ENCODE measurements around the gene PAQR6. TPM values are rescaled to one million over a fixed set of nuclear protein-coding genes. Genes with fewer than 3 reads are reported as not detected.

Gene PAQR6
- total RNA-seq, 1 experiment from 2014 or later, result 15.8 TPM

DNA sequence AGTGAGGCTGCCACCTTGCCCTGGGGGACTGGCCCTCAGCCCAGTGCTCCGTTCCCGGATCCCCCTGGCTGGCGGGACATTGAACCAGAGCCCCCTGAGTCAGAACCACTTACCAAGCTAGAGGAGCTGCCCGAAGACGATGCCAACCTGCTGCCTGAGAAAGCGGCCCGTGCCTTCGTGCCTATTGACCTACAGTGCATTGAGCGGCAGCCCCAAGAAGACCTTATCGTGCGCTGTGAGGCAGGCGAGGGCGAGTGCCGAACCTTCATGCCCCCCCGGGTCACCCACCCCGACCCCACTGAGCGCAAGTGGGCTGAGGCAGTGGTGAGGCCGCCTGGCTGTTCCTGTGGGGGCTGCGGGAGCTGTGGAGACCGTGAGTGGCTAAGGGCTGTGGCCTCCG is 37.6 kb upstream of the PAQR6 start:
- H2BK12ac ChIP-seq (ENCODE audit: insufficient read length, low read depth, low read length), result no peak overlapping the region
- H3K79me1 ChIP-seq (ENCODE audit: insufficient read depth, low read depth, low read length, poor library complexity, severe bottlenecking), result no peaks in the 10 kb centered on the region
- H3K4me1 ChIP-seq (ENCODE audit: insufficient read depth, low read length), result no peaks in the 10 kb centered on the region
- no peak overlapping the region for H2BK5ac ChIP-seq (ENCODE audit: insufficient read length, low read length)
- H3K27ac ChIP-seq (ENCODE audit: insufficient read length, low read depth, low read length), result no peak overlapping the region
- H3K23ac ChIP-seq (ENCODE audit: insufficient read length, low read depth, low read length), result no peak overlapping the region
- TF ChIP-seq, protein P1, sequence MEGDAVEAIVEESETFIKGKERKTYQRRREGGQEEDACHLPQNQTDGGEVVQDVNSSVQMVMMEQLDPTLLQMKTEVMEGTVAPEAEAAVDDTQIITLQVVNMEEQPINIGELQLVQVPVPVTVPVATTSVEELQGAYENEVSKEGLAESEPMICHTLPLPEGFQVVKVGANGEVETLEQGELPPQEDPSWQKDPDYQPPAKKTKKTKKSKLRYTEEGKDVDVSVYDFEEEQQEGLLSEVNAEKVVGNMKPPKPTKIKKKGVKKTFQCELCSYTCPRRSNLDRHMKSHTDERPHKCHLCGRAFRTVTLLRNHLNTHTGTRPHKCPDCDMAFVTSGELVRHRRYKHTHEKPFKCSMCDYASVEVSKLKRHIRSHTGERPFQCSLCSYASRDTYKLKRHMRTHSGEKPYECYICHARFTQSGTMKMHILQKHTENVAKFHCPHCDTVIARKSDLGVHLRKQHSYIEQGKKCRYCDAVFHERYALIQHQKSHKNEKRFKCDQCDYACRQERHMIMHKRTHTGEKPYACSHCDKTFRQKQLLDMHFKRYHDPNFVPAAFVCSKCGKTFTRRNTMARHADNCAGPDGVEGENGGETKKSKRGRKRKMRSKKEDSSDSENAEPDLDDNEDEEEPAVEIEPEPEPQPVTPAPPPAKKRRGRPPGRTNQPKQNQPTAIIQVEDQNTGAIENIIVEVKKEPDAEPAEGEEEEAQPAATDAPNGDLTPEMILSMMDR (conservative IDR thresholded peaks at IDR 0.05), result no peak
- H3K23me2 ChIP-seq (ENCODE audit: insufficient read length, low read depth, low read length, poor library complexity, severe bottlenecking), result peaks cover 12% of the 10 kb centered on the region
- H3K27ac Mint-ChIP-seq, result no peak overlapping the region
- WGBS (ENCODE audit: extremely low coverage, insufficient read length, low lambda C conversion rate), result no CpG with 5 or more reads among the region's 21 CpGs
- H3K4me1 Mint-ChIP-seq, result peaks cover 24 to 29% of the 10 kb centered on the region in 2 experiments
- H3K27me3 ChIP-seq (ENCODE audit: insufficient read depth, low read length), result no peaks in the 10 kb centered on the region; the same call in 1 of the 2 replicates
- no peak for DNase-seq
- H2AK5ac ChIP-seq (ENCODE audit: insufficient read length, low read length), result no peak overlapping the region
- 0 out of 7 replicates have a peak, but pooled peaks cover 0 to 5% (median 0%) of the 10 kb centered on the region in 3 experiments for H3K36me3 Mint-ChIP-seq (ENCODE audit: insufficient read depth in 1 of 3, low read depth in 3 of 3)
- H3K27me3 Mint-ChIP-seq (ENCODE audit: low read depth), result no peaks in the 10 kb centered on the region; the same call in 1 of the 2 replicates
- no peak overlapping the region for H4K91ac ChIP-seq (ENCODE audit: insufficient read length, low read depth, low read length)
- H3K4me3 Mint-ChIP-seq, result no peak overlapping the region
- H3T11ph ChIP-seq (ENCODE audit: low read length), result no peak overlapping the region
- no peak overlapping the region for H3K14ac ChIP-seq (ENCODE audit: insufficient read depth, low read length)
- H2AFZ ChIP-seq (ENCODE audit: low read length), result no peak overlapping the region
- H3K9me3 ChIP-seq (ENCODE audit: control insufficient read depth, low read depth, low read length), result no peaks in the 10 kb centered on the region
- no peak overlapping the region for H4K5ac ChIP-seq (ENCODE audit: insufficient read length, low read depth, low read length)
- no peak overlapping the region for H3K18ac ChIP-seq (ENCODE audit: insufficient read length, low read depth, low read length)
- H3K4me2 ChIP-seq (ENCODE audit: insufficient read depth, insufficient read length, low read length), result no peak overlapping the region
- H4K20me1 ChIP-seq (ENCODE audit: control insufficient read depth, insufficient read depth, insufficient read length), result no peaks in the 10 kb centered on the region
- H3K4ac ChIP-seq (ENCODE audit: low read depth, low read length), result no peak overlapping the region
- no peak overlapping the region for H3K9ac ChIP-seq (ENCODE audit: extremely low read depth, insufficient read length, low read length)
- H2BK15ac ChIP-seq (ENCODE audit: low read depth, low read length), result no peak overlapping the region
- no peaks in the 10 kb centered on the region for H3K9me3 Mint-ChIP-seq
- H4K8ac ChIP-seq (replicated peaks; ENCODE audit: insufficient read length, low read depth, low read length), result no peak overlapping the region
- H2BK20ac ChIP-seq (ENCODE audit: low read depth, low read length, poor library complexity, severe bottlenecking), result no peak overlapping the region
- no peak overlapping the region for H3K56ac ChIP-seq (ENCODE audit: insufficient read length, low read depth, low read length)
- no peak overlapping the region for H2BK120ac ChIP-seq (ENCODE audit: low read depth, low read length, poor library complexity, severe bottlenecking)
- peaks cover 14% of the 10 kb centered on the region for H3K79me2 ChIP-seq (ENCODE audit: insufficient read depth, low read length)
